ENCODE results near the gene ADGRG2. TPM values are rescaled to one million over a fixed set of nuclear protein-coding genes. Genes with fewer than 3 reads are reported as not detected.

The ADGRG2 gene
- total RNA-seq, 1 experiment from 2014 or later, result 8.2 TPM

- TF ChIP-seq, protein P1, sequence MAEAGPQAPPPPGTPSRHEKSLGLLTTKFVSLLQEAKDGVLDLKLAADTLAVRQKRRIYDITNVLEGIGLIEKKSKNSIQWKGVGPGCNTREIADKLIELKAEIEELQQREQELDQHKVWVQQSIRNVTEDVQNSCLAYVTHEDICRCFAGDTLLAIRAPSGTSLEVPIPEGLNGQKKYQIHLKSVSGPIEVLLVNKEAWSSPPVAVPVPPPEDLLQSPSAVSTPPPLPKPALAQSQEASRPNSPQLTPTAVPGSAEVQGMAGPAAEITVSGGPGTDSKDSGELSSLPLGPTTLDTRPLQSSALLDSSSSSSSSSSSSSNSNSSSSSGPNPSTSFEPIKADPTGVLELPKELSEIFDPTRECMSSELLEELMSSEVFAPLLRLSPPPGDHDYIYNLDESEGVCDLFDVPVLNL (CRISPR knock-in tag; IDR thresholded peaks at IDR 0.05; ENCODE audit: borderline replicate concordance, low read depth), result no peak
These were observed 93.7 kb downstream of the ADGRG2 start (continued) for GRCh38 chrX:19028560-19028959.

DNA sequence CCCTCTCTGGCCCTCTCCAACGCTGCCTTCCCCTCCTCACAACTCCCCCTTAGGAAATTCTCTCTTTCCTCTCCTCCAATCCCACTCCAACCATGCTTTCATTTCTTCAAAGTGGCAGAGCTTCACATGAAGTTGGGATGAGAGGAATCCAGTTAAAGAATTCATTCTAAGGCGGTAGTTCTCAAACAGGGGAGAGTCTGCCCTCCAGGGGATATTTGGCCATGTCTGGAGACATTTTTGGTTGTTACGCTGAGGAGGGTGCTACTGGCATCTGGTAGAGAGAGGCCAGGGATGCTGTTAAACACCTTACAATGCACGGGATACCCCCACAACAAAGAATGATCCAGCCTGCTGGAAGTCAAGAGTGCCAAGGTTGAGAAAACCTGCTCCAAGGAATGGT, 97.9 kb downstream of the ADGRG2 start:
- Mint-ChIP-seq H3K9me3 (no peaks in the 10 kb centered on the region), H3K4me3 (no peak overlapping the region), H3K27me3 (ENCODE audit: low read depth) (no peaks in the 10 kb centered on the region), H3K4me1 (no peaks in the 10 kb centered on the region), H3K36me3 (no peaks in the 10 kb centered on the region), H3K27ac (no peak overlapping the region)
- no peak for DNase-seq (ENCODE audit: low spot score)
- no peak for ATAC-seq
- no peak for TF ChIP-seq ZNF263 (CRISPR knock-in tag; IDR thresholded peaks at IDR 0.05; ENCODE audit: low read depth)
- ChIA-PET CTCF (interaction anchor here (0.9 to 1.2 kb wide), 2 partner anchors 16 to 310 kb away, joined by 4 read pairs; no protein-coding TSS in a partner anchor), POLR2A (interaction anchor here (0.8 kb wide), 1 partner anchor 310 kb away, joined by 3 read pairs; no protein-coding TSS in a partner anchor)

- H3K27me3 Mint-ChIP-seq (ENCODE audit: low read depth), result no peaks in the 10 kb centered on the region
- POLR2A ChIA-PET, result no interaction called here
- no peak overlapping the region for H3K27ac Mint-ChIP-seq
- ATAC-seq, result no peak
- H3K4me1 Mint-ChIP-seq, result no peaks in the 10 kb centered on the region
- no peaks in the 10 kb centered on the region for H3K9me3 Mint-ChIP-seq
- H3K4me3 Mint-ChIP-seq, result no peak overlapping the region
- DNase-seq (ENCODE audit: low spot score), result no peak
- H3K36me3 Mint-ChIP-seq, result no peaks in the 10 kb centered on the region
- CTCF ChIA-PET, result interaction anchor here (3.6 kb wide), 1 partner anchor 313 kb away, joined by 64 read pairs; no protein-coding TSS in a partner anchor
- TF ChIP-seq, protein P2, sequence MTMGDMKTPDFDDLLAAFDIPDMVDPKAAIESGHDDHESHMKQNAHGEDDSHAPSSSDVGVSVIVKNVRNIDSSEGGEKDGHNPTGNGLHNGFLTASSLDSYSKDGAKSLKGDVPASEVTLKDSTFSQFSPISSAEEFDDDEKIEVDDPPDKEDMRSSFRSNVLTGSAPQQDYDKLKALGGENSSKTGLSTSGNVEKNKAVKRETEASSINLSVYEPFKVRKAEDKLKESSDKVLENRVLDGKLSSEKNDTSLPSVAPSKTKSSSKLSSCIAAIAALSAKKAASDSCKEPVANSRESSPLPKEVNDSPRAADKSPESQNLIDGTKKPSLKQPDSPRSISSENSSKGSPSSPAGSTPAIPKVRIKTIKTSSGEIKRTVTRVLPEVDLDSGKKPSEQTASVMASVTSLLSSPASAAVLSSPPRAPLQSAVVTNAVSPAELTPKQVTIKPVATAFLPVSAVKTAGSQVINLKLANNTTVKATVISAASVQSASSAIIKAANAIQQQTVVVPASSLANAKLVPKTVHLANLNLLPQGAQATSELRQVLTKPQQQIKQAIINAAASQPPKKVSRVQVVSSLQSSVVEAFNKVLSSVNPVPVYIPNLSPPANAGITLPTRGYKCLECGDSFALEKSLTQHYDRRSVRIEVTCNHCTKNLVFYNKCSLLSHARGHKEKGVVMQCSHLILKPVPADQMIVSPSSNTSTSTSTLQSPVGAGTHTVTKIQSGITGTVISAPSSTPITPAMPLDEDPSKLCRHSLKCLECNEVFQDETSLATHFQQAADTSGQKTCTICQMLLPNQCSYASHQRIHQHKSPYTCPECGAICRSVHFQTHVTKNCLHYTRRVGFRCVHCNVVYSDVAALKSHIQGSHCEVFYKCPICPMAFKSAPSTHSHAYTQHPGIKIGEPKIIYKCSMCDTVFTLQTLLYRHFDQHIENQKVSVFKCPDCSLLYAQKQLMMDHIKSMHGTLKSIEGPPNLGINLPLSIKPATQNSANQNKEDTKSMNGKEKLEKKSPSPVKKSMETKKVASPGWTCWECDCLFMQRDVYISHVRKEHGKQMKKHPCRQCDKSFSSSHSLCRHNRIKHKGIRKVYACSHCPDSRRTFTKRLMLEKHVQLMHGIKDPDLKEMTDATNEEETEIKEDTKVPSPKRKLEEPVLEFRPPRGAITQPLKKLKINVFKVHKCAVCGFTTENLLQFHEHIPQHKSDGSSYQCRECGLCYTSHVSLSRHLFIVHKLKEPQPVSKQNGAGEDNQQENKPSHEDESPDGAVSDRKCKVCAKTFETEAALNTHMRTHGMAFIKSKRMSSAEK (CRISPR knock-in tag; IDR thresholded peaks at IDR 0.05; ENCODE audit: borderline replicate concordance), result no peak
- no peak for TF ChIP-seq ZNF416 (CRISPR knock-in tag; IDR thresholded peaks at IDR 0.05)
- no peak for TF ChIP-seq SOX15 (CRISPR knock-in tag; IDR thresholded peaks at IDR 0.05)
- TF ChIP-seq RORB (CRISPR knock-in tag; IDR thresholded peaks at IDR 0.05), result no peak
- TF ChIP-seq, protein P3, sequence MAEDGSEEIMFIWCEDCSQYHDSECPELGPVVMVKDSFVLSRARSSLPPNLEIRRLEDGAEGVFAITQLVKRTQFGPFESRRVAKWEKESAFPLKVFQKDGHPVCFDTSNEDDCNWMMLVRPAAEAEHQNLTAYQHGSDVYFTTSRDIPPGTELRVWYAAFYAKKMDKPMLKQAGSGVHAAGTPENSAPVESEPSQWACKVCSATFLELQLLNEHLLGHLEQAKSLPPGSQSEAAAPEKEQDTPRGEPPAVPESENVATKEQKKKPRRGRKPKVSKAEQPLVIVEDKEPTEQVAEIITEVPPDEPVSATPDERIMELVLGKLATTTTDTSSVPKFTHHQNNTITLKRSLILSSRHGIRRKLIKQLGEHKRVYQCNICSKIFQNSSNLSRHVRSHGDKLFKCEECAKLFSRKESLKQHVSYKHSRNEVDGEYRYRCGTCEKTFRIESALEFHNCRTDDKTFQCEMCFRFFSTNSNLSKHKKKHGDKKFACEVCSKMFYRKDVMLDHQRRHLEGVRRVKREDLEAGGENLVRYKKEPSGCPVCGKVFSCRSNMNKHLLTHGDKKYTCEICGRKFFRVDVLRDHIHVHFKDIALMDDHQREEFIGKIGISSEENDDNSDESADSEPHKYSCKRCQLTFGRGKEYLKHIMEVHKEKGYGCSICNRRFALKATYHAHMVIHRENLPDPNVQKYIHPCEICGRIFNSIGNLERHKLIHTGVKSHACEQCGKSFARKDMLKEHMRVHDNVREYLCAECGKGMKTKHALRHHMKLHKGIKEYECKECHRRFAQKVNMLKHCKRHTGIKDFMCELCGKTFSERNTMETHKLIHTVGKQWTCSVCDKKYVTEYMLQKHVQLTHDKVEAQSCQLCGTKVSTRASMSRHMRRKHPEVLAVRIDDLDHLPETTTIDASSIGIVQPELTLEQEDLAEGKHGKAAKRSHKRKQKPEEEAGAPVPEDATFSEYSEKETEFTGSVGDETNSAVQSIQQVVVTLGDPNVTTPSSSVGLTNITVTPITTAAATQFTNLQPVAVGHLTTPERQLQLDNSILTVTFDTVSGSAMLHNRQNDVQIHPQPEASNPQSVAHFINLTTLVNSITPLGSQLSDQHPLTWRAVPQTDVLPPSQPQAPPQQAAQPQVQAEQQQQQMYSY (CRISPR knock-in tag; IDR thresholded peaks at IDR 0.05), result no peak
- no peak for TF ChIP-seq KAT7 (CRISPR knock-in tag; IDR thresholded peaks at IDR 0.05; ENCODE audit: borderline replicate concordance)
- no peak for TF ChIP-seq ZNF263 (CRISPR knock-in tag; IDR thresholded peaks at IDR 0.05; ENCODE audit: low read depth)
- TF ChIP-seq ERG (CRISPR knock-in tag; IDR thresholded peaks at IDR 0.05), result no peak
- TF ChIP-seq, protein P4, sequence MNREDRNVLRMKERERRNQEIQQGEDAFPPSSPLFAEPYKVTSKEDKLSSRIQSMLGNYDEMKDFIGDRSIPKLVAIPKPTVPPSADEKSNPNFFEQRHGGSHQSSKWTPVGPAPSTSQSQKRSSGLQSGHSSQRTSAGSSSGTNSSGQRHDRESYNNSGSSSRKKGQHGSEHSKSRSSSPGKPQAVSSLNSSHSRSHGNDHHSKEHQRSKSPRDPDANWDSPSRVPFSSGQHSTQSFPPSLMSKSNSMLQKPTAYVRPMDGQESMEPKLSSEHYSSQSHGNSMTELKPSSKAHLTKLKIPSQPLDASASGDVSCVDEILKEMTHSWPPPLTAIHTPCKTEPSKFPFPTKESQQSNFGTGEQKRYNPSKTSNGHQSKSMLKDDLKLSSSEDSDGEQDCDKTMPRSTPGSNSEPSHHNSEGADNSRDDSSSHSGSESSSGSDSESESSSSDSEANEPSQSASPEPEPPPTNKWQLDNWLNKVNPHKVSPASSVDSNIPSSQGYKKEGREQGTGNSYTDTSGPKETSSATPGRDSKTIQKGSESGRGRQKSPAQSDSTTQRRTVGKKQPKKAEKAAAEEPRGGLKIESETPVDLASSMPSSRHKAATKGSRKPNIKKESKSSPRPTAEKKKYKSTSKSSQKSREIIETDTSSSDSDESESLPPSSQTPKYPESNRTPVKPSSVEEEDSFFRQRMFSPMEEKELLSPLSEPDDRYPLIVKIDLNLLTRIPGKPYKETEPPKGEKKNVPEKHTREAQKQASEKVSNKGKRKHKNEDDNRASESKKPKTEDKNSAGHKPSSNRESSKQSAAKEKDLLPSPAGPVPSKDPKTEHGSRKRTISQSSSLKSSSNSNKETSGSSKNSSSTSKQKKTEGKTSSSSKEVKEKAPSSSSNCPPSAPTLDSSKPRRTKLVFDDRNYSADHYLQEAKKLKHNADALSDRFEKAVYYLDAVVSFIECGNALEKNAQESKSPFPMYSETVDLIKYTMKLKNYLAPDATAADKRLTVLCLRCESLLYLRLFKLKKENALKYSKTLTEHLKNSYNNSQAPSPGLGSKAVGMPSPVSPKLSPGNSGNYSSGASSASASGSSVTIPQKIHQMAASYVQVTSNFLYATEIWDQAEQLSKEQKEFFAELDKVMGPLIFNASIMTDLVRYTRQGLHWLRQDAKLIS (CRISPR knock-in tag; IDR thresholded peaks at IDR 0.05; ENCODE audit: borderline replicate concordance), result no peak
- no peak for TF ChIP-seq SMAD4 (CRISPR knock-in tag; IDR thresholded peaks at IDR 0.05)
- no peak for TF ChIP-seq MLX (CRISPR knock-in tag; IDR thresholded peaks at IDR 0.05)
- no peak for TF ChIP-seq GTF2I (CRISPR knock-in tag; conservative IDR thresholded peaks at IDR 0.05)
These were observed 102.3 kb downstream of the ADGRG2 start for GRCh38 chrX:19019996-19020395.

Data from WTC11 (cell line).